ENCODE results near the gene HCK. TPM values are rescaled to one million over a fixed set of nuclear protein-coding genes. Genes with fewer than 3 reads are reported as not detected.

Gene HCK
- total and polyA plus RNA-seq, 2 experiments from 2014 or later, result not detected

DNA sequence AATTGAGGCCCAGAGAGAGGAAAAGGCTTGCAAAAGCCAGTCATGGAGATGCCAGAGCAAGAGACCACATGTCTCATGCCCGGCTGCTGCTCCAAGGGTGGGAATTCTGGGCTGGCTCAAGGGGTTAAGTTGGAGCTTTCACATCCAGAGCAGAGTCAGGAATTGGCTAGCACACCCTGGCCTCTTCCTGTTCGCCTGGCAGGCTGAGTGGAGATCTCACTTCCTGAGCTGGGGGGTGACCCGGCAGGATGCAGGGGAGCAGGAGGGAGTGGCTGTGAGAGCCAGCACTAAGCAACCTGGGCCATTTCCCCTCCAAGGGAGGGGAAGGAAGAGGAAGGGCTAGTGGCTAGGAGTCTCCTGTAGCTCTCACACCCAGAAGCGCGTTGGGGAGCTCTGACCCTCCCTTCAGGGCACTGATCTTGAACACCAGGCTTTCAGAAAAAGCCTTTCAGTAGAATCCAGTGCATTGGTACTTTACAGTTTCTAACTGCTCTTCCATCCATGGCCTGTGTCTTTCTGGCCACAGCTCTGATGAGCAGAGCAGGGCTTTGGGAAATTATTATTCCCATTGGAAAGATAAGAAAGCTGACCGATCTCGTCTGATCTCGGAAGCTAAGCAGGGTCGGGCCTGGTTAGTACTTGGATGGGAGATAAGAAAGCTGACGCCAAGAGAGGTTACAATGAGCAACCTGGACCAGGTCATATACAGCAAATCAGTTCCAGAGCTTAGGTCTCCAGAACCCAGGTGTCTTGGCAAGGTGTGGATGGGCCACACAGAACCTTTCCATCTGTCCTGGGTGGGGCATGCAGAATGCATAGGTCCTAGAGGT lies 44.0 kb upstream of the HCK start:
- no peaks in the 10 kb centered on the region for H3K27me3 ChIP-seq
- no peak overlapping the region for H3K27ac ChIP-seq
- H3K9me3 ChIP-seq (ENCODE audit: low read depth), result no peaks in the 10 kb centered on the region
- peaks cover 7% of the 10 kb centered on the region for H3K4me1 ChIP-seq (ENCODE audit: low read depth)
- no peak for TF ChIP-seq CTCF (IDR thresholded peaks at IDR 0.05; ENCODE audit: low read depth, low read length)
- peak in 1 of 2 donors; percentile 50 for DNase-seq (ENCODE audit: low read depth in 1 of 2, low spot score in 1 of 2)
- H3K36me3 ChIP-seq, result no peaks in the 10 kb centered on the region
- H3K4me3 ChIP-seq, result no peak overlapping the region

GRCh38 chr20:32009564-32009963 lies 42.5 kb upstream of the HCK start:
- Histone ChIP-seq H3K27me3 (no peaks in the 10 kb centered on the region), H3K4me3 (no peak overlapping the region), H3K9me3 (ENCODE audit: low read depth) (no peaks in the 10 kb centered on the region), H3K4me1 (ENCODE audit: low read depth) (peaks cover 7% of the 10 kb centered on the region), H3K36me3 (no peaks in the 10 kb centered on the region), H3K27ac (no peak overlapping the region)
- DNase-seq (ENCODE audit: low read depth in 1 of 2, low spot score in 1 of 2), result no peak
- no peak for TF ChIP-seq CTCF (IDR thresholded peaks at IDR 0.05; ENCODE audit: low read depth, low read length)

DNA sequence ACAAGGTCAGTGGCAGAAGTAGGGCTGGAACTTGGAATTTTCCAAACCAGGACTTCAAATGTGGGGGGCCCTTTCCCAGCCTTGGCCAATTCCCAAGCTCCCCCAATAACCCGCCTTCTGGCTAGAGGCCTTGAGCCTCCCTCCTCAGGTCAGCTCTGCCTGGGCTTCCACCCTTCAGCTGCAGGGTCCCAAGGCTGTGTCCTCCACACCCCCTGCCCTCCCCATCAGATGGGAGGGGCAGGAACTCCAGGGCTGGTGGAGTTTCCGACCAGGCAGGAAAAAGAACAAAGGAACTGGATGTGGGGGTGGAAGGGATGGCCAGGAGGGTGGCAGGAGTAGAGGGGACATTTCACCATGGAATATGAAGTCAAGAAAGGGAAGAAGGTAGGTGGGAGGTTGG lies 41.9 kb upstream of the HCK start, which contains the start of gene CCM2L:
Gene CCM2L, plus strand, starts transcription at position 338 of the 400 bp plus-strand sequence. Its CDS starts 17 bp downstream, at position 355.
- no peak for TF ChIP-seq CTCF (IDR thresholded peaks at IDR 0.05; ENCODE audit: low read depth, low read length)
- Histone ChIP-seq H3K4me1 (ENCODE audit: low read depth) (peaks cover 7% of the 10 kb centered on the region), H3K4me3 (no peak within 1 kb of the TSS), H3K36me3 (no peaks in the 10 kb centered on the region), H3K9me3 (ENCODE audit: low read depth) (no peaks in the 10 kb centered on the region), H3K27ac (no peak within 1 kb of the TSS), H3K27me3 (no peaks in the 10 kb centered on the region)
- no peak for DNase-seq (ENCODE audit: low read depth in 1 of 2, low spot score in 1 of 2)

DNA sequence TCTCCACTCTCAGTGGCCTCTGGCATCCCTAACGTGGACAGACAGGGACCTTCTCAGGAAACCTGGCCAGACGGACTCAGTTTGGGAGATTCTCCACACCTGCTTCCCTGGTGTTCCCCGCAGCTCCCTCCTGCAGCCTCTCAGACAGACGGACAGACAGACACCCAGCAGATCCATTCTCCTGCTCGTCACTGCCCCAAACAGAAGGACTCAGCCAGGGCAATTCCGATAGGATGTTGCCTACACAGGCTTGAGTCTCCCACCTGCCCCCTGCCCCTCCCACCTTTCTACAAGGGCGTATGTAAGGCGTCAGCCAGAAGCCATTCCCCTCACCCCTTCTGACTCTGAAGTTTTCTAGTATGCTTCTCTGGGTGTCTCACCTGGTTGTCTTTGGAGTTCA lies 41.4 kb upstream of the HCK start:
- Histone ChIP-seq H3K4me1 (ENCODE audit: low read depth) (peaks cover 7% of the 10 kb centered on the region), H3K9me3 (ENCODE audit: low read depth) (no peaks in the 10 kb centered on the region), H3K36me3 (no peaks in the 10 kb centered on the region), H3K27me3 (no peaks in the 10 kb centered on the region), H3K27ac (no peak overlapping the region), H3K4me3 (no peak overlapping the region)
- no peak for TF ChIP-seq CTCF (IDR thresholded peaks at IDR 0.05; ENCODE audit: low read depth, low read length)
- DNase-seq (ENCODE audit: low read depth in 1 of 2, low spot score in 1 of 2), result no peak

- Histone ChIP-seq H3K4me3 (no peak overlapping the region), H3K9me3 (ENCODE audit: low read depth) (no peaks in the 10 kb centered on the region), H3K4me1 (ENCODE audit: low read depth) (peaks cover 7% of the 10 kb centered on the region), H3K27me3 (no peaks in the 10 kb centered on the region), H3K36me3 (no peaks in the 10 kb centered on the region), H3K27ac (no peak overlapping the region)
- TF ChIP-seq CTCF (IDR thresholded peaks at IDR 0.05; ENCODE audit: low read depth, low read length), result no peak
- no peak for DNase-seq (ENCODE audit: low read depth in 1 of 2, low spot score in 1 of 2)
Observed at GRCh38 chr20:32012159-32012688, 39.8 kb upstream of the HCK start.
